ENCODE measurements around the gene BRD9.

BRD9 gene

GRCh38 chr5:886036-886435, 6.6 kb downstream of the BRD9 start:
- H3K9me3 ChIP-seq (replicated peaks in 1 of 2; ENCODE audit: control insufficient read depth in 2 of 2, insufficient read depth in 1 of 2, low read depth in 1 of 2, low read length in 2 of 2): peaks cover 7 to 9% of the 10 kb centered on the region in 2 donors
- H4K91ac ChIP-seq (ENCODE audit: low read depth, low read length, poor library complexity): no peak overlapping the region
- no peak overlapping the region for H2BK15ac ChIP-seq (ENCODE audit: low read length)
- H2BK120ac ChIP-seq (ENCODE audit: low read depth, low read length): no peak overlapping the region
- H3K4me3 ChIP-seq (ENCODE audit: low read length in 2 of 2): no peak overlapping the region
- no peaks in the 10 kb centered on the region for H3K27me3 ChIP-seq (ENCODE audit: control insufficient read depth in 3 of 3, insufficient read depth in 3 of 3, low read depth in 1 of 3, low read length in 3 of 3)
- H3K23ac ChIP-seq (ENCODE audit: low read depth, low read length, poor library complexity): peak overlapping the region; percentile 17
- peak overlapping the region; percentile 24 for H3K9ac ChIP-seq (ENCODE audit: low read depth, low read length, poor library complexity)
- H3K4me1 ChIP-seq (ENCODE audit: control insufficient read depth in 2 of 2, insufficient read depth in 1 of 2, low read depth in 1 of 2, low read length in 2 of 2): peaks cover 0 to under 1% of the 10 kb centered on the region in 2 donors
- no peak overlapping the region for H4K8ac ChIP-seq (ENCODE audit: low read depth, low read length)
- H2BK12ac ChIP-seq (ENCODE audit: low read length): no peak overlapping the region
- H3K36me3 ChIP-seq (replicated peaks in 1 of 2; ENCODE audit: control insufficient read depth in 2 of 2, insufficient read depth in 2 of 2, low read length in 2 of 2): peaks cover 84 to 100% of the 10 kb centered on the region in 2 donors
- H2AK5ac ChIP-seq (ENCODE audit: low read depth, low read length): no peak overlapping the region
- H3K14ac ChIP-seq (ENCODE audit: low read length): no peak overlapping the region
- no peak overlapping the region for H2AFZ ChIP-seq (ENCODE audit: low read length)
- H3K79me1 ChIP-seq (ENCODE audit: low read depth, low read length): peaks cover 13% of the 10 kb centered on the region
- H3K4ac ChIP-seq (ENCODE audit: low read length): no peak overlapping the region
- WGBS, 2 donors (ENCODE audit: extremely low coverage in 2 of 2, insufficient read length in 2 of 2, insufficient replicate concordance in 1 of 2): no CpG with 5 or more reads among the region's 13 CpGs
- no peak overlapping the region for H2BK5ac ChIP-seq (ENCODE audit: low read length)
- no peak overlapping the region for H3K18ac ChIP-seq (ENCODE audit: low read length)
- DNase-seq (ENCODE audit: low spot score): no peak
- no peak overlapping the region for H3K4me2 ChIP-seq (ENCODE audit: insufficient read depth, low read length, poor library complexity, severe bottlenecking)
- H3K27ac ChIP-seq (replicated peaks; ENCODE audit: low read length): no peak overlapping the region

- Histone ChIP-seq H3K9ac (ENCODE audit: low read depth, low read length, poor library complexity) (no peak overlapping the region), H3K79me1 (ENCODE audit: low read depth, low read length) (peaks cover 17% of the 10 kb centered on the region), H3K36me3 (replicated peaks in 1 of 2; ENCODE audit: control insufficient read depth in 2 of 2, insufficient read depth in 2 of 2, low read length in 2 of 2) (peaks cover 85 to 100% of the 10 kb centered on the region in 2 donors), H3K4me2 (ENCODE audit: insufficient read depth, low read length, poor library complexity, severe bottlenecking) (no peak overlapping the region), H3K23ac (ENCODE audit: low read depth, low read length, poor library complexity) (no peak overlapping the region), H3K4me3 (ENCODE audit: low read length in 2 of 2) (no peak overlapping the region), H3K14ac (ENCODE audit: low read length) (no peak overlapping the region), H3K27ac (replicated peaks; ENCODE audit: low read length) (no peak overlapping the region), H2BK12ac (ENCODE audit: low read length) (no peak overlapping the region), H2AK5ac (ENCODE audit: low read depth, low read length) (no peak overlapping the region), H2AFZ (ENCODE audit: low read length) (no peak overlapping the region), H4K91ac (ENCODE audit: low read depth, low read length, poor library complexity) (no peak overlapping the region), H3K4me1 (ENCODE audit: control insufficient read depth in 2 of 2, insufficient read depth in 1 of 2, low read depth in 1 of 2, low read length in 2 of 2) (no peaks in the 10 kb centered on the region), H3K18ac (ENCODE audit: low read length) (no peak overlapping the region), H2BK120ac (ENCODE audit: low read depth, low read length) (no peak overlapping the region), H3K27me3 (ENCODE audit: control insufficient read depth in 3 of 3, insufficient read depth in 3 of 3, low read depth in 1 of 3, low read length in 3 of 3) (no peaks in the 10 kb centered on the region), H4K8ac (ENCODE audit: low read depth, low read length) (no peak overlapping the region), H3K9me3 (replicated peaks in 1 of 2; ENCODE audit: control insufficient read depth in 2 of 2, insufficient read depth in 1 of 2, low read depth in 1 of 2, low read length in 2 of 2) (peaks cover 7 to 9% of the 10 kb centered on the region in 2 donors), H2BK5ac (ENCODE audit: low read length) (no peak overlapping the region), H2BK15ac (ENCODE audit: low read length) (no peak overlapping the region), H3K4ac (ENCODE audit: low read length) (no peak overlapping the region)
- no CpG with 5 or more reads among the region's 13 CpGs for WGBS, 2 donors (ENCODE audit: extremely low coverage in 2 of 2, insufficient read length in 2 of 2, insufficient replicate concordance in 1 of 2)
- DNase-seq (ENCODE audit: low spot score): no peak
Measured at GRCh38 chr5:885529-885928, 7.1 kb downstream of the BRD9 start.

- Histone ChIP-seq H2AFZ (ENCODE audit: low read length) (no peak overlapping the region), H3K27ac (replicated peaks; ENCODE audit: low read length) (no peak overlapping the region), H4K91ac (ENCODE audit: low read depth, low read length, poor library complexity) (no peak overlapping the region), H3K4me3 (ENCODE audit: low read length in 2 of 2) (no peak overlapping the region), H3K9ac (ENCODE audit: low read depth, low read length, poor library complexity) (no peak overlapping the region), H3K18ac (ENCODE audit: low read length) (no peak overlapping the region), H2AK5ac (ENCODE audit: low read depth, low read length) (no peak overlapping the region), H4K8ac (ENCODE audit: low read depth, low read length) (no peak overlapping the region), H3K4me1 (ENCODE audit: control insufficient read depth in 2 of 2, insufficient read depth in 1 of 2, low read depth in 1 of 2, low read length in 2 of 2) (no peaks in the 10 kb centered on the region), H2BK120ac (ENCODE audit: low read depth, low read length) (no peak overlapping the region), H3K23ac (ENCODE audit: low read depth, low read length, poor library complexity) (no peak overlapping the region), H3K14ac (ENCODE audit: low read length) (no peak overlapping the region), H3K79me1 (ENCODE audit: low read depth, low read length) (peaks cover 17% of the 10 kb centered on the region), H2BK15ac (ENCODE audit: low read length) (no peak overlapping the region), H2BK5ac (ENCODE audit: low read length) (no peak overlapping the region), H3K27me3 (ENCODE audit: control insufficient read depth in 3 of 3, insufficient read depth in 3 of 3, low read depth in 1 of 3, low read length in 3 of 3) (no peaks in the 10 kb centered on the region), H2BK12ac (ENCODE audit: low read length) (peak overlapping the region; percentile 63), H3K4me2 (ENCODE audit: insufficient read depth, low read length, poor library complexity, severe bottlenecking) (no peak overlapping the region), H3K36me3 (replicated peaks in 1 of 2; ENCODE audit: control insufficient read depth in 2 of 2, insufficient read depth in 2 of 2, low read length in 2 of 2) (peaks cover 81 to 97% of the 10 kb centered on the region in 2 donors), H3K4ac (ENCODE audit: low read length) (no peak overlapping the region), H3K9me3 (replicated peaks in 1 of 2; ENCODE audit: control insufficient read depth in 2 of 2, insufficient read depth in 1 of 2, low read depth in 1 of 2, low read length in 2 of 2) (peaks cover 7 to 9% of the 10 kb centered on the region in 2 donors)
- DNase-seq (ENCODE audit: low spot score): no peak
- no CpG with 5 or more reads among the region's 18 CpGs for WGBS, 2 donors (ENCODE audit: extremely low coverage in 2 of 2, insufficient read length in 2 of 2, insufficient replicate concordance in 1 of 2)
Measured at GRCh38 chr5:885127-885442, 7.5 kb downstream of the BRD9 start.

GRCh38 chr5:884345-885126, 8.1 kb downstream of the BRD9 start:
- Histone ChIP-seq H3K9me3 (replicated peaks in 1 of 2; ENCODE audit: control insufficient read depth in 2 of 2, insufficient read depth in 1 of 2, low read depth in 1 of 2, low read length in 2 of 2) (peaks cover 7 to 9% of the 10 kb centered on the region in 2 donors), H3K14ac (ENCODE audit: low read length) (no peak overlapping the region), H3K79me1 (ENCODE audit: low read depth, low read length) (peaks cover 17% of the 10 kb centered on the region), H3K18ac (ENCODE audit: low read length) (no peak overlapping the region), H3K23ac (ENCODE audit: low read depth, low read length, poor library complexity) (peak overlapping the region; percentile 21), H3K36me3 (replicated peaks in 1 of 2; ENCODE audit: control insufficient read depth in 2 of 2, insufficient read depth in 2 of 2, low read length in 2 of 2) (peaks cover 77 to 91% of the 10 kb centered on the region in 2 donors), H3K4me2 (ENCODE audit: insufficient read depth, low read length, poor library complexity, severe bottlenecking) (no peak overlapping the region), H2BK5ac (ENCODE audit: low read length) (no peak overlapping the region), H2BK12ac (ENCODE audit: low read length) (peak overlapping the region; percentile 63), H3K9ac (ENCODE audit: low read depth, low read length, poor library complexity) (peak overlapping the region; percentile 35), H3K4me1 (ENCODE audit: control insufficient read depth in 2 of 2, insufficient read depth in 1 of 2, low read depth in 1 of 2, low read length in 2 of 2) (no peaks in the 10 kb centered on the region), H2BK15ac (ENCODE audit: low read length) (no peak overlapping the region), H2AFZ (ENCODE audit: low read length) (no peak overlapping the region), H4K91ac (ENCODE audit: low read depth, low read length, poor library complexity) (no peak overlapping the region), H2BK120ac (ENCODE audit: low read depth, low read length) (no peak overlapping the region), H3K27ac (replicated peaks; ENCODE audit: low read length) (no peak overlapping the region), H3K27me3 (ENCODE audit: control insufficient read depth in 3 of 3, insufficient read depth in 3 of 3, low read depth in 1 of 3, low read length in 3 of 3) (no peaks in the 10 kb centered on the region), H3K4me3 (ENCODE audit: low read length in 2 of 2) (no peak overlapping the region), H4K8ac (ENCODE audit: low read depth, low read length) (no peak overlapping the region), H3K4ac (ENCODE audit: low read length) (no peak overlapping the region), H2AK5ac (ENCODE audit: low read depth, low read length) (no peak overlapping the region)
- WGBS, 2 donors (ENCODE audit: extremely low coverage in 2 of 2, insufficient read length in 2 of 2, insufficient replicate concordance in 1 of 2): no CpG with 5 or more reads among the region's 16 CpGs
- no peak for DNase-seq (ENCODE audit: low spot score)
